SH-SY5Y (cell line): ENCODE measurements around the gene KCTD20.

ENCODE experiments used
- GATA2 ChIP-seq: IDR thresholded peaks from 2 replicates; pipeline ENCODE4 v1.6.1; 2011; ENCODE audit warnings: mild to moderate bottlenecking, low read depth, low read length
- GATA3 ChIP-seq: IDR thresholded peaks from 2 replicates; pipeline ENCODE4 v1.6.1; 2011; ENCODE audit warnings: low read depth, mild to moderate bottlenecking, low read length, moderate library complexity

Gene KCTD20

GRCh38 chr6:36533321-36533720 is 90.5 kb downstream of the KCTD20 start:
- TF ChIP-seq GATA2 (no peak), GATA3 (no peak)

- TF ChIP-seq GATA3 (no peak), GATA2 (no peak)
Observed at GRCh38 chr6:36536873-36537547, 94.2 kb downstream of the KCTD20 start.

- TF ChIP-seq GATA3 (no peak), GATA2 (no peak)
Observed at GRCh38 chr6:36539814-36540568, 97.2 kb downstream of the KCTD20 start.
